ENCODE measurements around the gene FANK1.

FANK1 gene

GRCh38 chr10:126013489-126014281 lies 117.3 kb downstream of the FANK1 start:
- Histone ChIP-seq H3K4me3 (no peak overlapping the region), H3K27ac (peak overlapping the region in 3 of 21 experiments; percentile 4 to 46 (median 22))

- H3K4me3 ChIP-seq: no peak overlapping the region
- H3K27ac ChIP-seq: no peak overlapping the region
Observed at GRCh38 chr10:126014309-126014708, 117.9 kb downstream of the FANK1 start.

GRCh38 chr10:126015413-126015812 lies 119.0 kb downstream of the FANK1 start:
- no peak overlapping the region for H3K27ac ChIP-seq
- H3K4me3 ChIP-seq: no peak overlapping the region

GRCh38 chr10:126016156-126016805 lies 119.9 kb downstream of the FANK1 start:
- Histone ChIP-seq H3K4me3 (no peak overlapping the region), H3K27ac (peak overlapping the region in 1 of 21 experiments; percentile 19)

- Histone ChIP-seq H3K27ac (no peak overlapping the region), H3K4me3 (no peak overlapping the region)
Observed at GRCh38 chr10:126016882-126017281, 120.5 kb downstream of the FANK1 start.

- no peak overlapping the region for H3K4me3 ChIP-seq
- no peak overlapping the region for H3K27ac ChIP-seq
Observed at GRCh38 chr10:126017961-126018560, 121.7 kb downstream of the FANK1 start.

- H3K4me3 ChIP-seq: no peak overlapping the region
- no peak overlapping the region for H3K27ac ChIP-seq
Observed at GRCh38 chr10:126021833-126022500, 125.6 kb downstream of the FANK1 start.

GRCh38 chr10:126022841-126023240 lies 126.5 kb downstream of the FANK1 start:
- H3K4me3 ChIP-seq: no peak overlapping the region
- no peak overlapping the region for H3K27ac ChIP-seq

GRCh38 chr10:126027692-126028091 lies 131.3 kb downstream of the FANK1 start:
- Histone ChIP-seq H3K4me3 (no peak overlapping the region), H3K27ac (no peak overlapping the region)

- Histone ChIP-seq H3K27ac (no peak overlapping the region), H3K4me3 (no peak overlapping the region)
Observed at GRCh38 chr10:126029999-126030398, 133.6 kb downstream of the FANK1 start.

GRCh38 chr10:126034586-126034985 lies 138.2 kb downstream of the FANK1 start:
- no peak overlapping the region for H3K27ac ChIP-seq
- no peak overlapping the region for H3K4me3 ChIP-seq

GRCh38 chr10:126036515-126036914 lies 140.2 kb downstream of the FANK1 start:
- no peak overlapping the region for H3K27ac ChIP-seq
- no peak overlapping the region for H3K4me3 ChIP-seq

GRCh38 chr10:126037946-126038345 lies 141.6 kb downstream of the FANK1 start:
- Histone ChIP-seq H3K27ac (no peak overlapping the region), H3K4me3 (no peak overlapping the region)

GRCh38 chr10:126041117-126041516 lies 144.8 kb downstream of the FANK1 start:
- peak overlapping the region in 17 of 21 experiments; percentile 37 to 78 (median 65) for H3K27ac ChIP-seq
- no peak overlapping the region for H3K4me3 ChIP-seq

GRCh38 chr10:126041804-126042231 lies 145.5 kb downstream of the FANK1 start:
- Histone ChIP-seq H3K4me3 (peak overlapping the region in 1 of 7 experiments; percentile 2), H3K27ac (peak overlapping the region in 20 of 21 experiments; percentile 1 to 78 (median 64))

- H3K27ac ChIP-seq: peak overlapping the region in 20 of 21 experiments; percentile 1 to 78 (median 60)
- peak overlapping the region in 1 of 7 experiments; percentile 2 for H3K4me3 ChIP-seq
Observed at GRCh38 chr10:126042354-126042753, 146.0 kb downstream of the FANK1 start.

GRCh38 chr10:126042906-126043305 lies 146.5 kb downstream of the FANK1 start:
- Histone ChIP-seq H3K4me3 (no peak overlapping the region), H3K27ac (peak overlapping the region in 8 of 21 experiments; percentile 32 to 78 (median 57))

GRCh38 chr10:126043389-126043788 lies 147.0 kb downstream of the FANK1 start:
- no peak overlapping the region for H3K4me3 ChIP-seq
- H3K27ac ChIP-seq: peak overlapping the region in 3 of 21 experiments; percentile 32 to 78 (median 37)

- Histone ChIP-seq H3K4me3 (no peak overlapping the region), H3K27ac (no peak overlapping the region)
Observed at GRCh38 chr10:126045861-126046260, 149.5 kb downstream of the FANK1 start.

- Histone ChIP-seq H3K4me3 (no peak overlapping the region), H3K27ac (no peak overlapping the region)
Observed at GRCh38 chr10:126046831-126047230, 150.5 kb downstream of the FANK1 start.
